Measurements from ENCODE around the gene STOML1. TPM values are rescaled to one million over a fixed set of nuclear protein-coding genes. Genes with fewer than 3 reads are reported as not detected.

STOML1 gene
- total RNA-seq, 1 experiment from 2014 or later = 5.4 TPM

DNA sequence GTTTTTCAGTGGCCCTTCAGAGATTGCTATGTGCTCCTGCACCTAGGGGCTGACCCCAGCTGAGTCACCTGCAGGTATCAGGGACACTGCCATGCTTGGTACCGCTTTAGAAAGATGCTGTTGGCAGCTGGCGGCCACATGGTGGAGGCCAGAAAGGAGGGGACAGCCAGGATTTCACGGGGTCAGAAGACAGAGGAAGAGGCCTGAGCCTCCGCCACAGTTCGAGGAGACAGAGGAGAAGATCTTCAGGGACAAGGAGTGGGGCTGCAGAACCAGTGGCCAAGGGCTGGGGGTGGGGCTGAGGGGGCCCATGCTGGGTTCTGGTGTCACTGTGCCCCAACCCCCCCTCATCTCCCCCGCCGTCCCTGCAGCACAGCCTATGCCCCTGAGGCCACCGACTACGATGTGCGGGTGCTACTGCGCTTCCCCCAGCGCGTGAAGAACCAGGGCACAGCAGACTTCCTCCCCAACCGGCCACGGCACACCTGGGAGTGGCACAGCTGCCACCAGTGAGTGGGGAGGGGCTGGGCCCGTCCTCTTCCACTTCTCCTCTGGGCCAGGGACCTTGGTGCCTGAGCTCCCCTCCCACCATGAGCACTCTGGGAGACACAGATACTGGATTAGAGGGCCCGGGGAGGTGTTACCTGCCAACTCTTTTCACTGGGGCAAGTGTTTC lies 45.9 kb downstream of the STOML1 start (continued):
- TF ChIP-seq ZNF396 (CRISPR knock-in tag; IDR thresholded peaks at IDR 0.05; ENCODE audit: borderline replicate concordance) (no peak), EMX1 (CRISPR knock-in tag; IDR thresholded peaks at IDR 0.05) (no peak), ZNF317 (CRISPR knock-in tag; IDR thresholded peaks at IDR 0.05; ENCODE audit: borderline replicate concordance, low read depth) (no peak)
- TF ChIP-seq, protein P1, sequence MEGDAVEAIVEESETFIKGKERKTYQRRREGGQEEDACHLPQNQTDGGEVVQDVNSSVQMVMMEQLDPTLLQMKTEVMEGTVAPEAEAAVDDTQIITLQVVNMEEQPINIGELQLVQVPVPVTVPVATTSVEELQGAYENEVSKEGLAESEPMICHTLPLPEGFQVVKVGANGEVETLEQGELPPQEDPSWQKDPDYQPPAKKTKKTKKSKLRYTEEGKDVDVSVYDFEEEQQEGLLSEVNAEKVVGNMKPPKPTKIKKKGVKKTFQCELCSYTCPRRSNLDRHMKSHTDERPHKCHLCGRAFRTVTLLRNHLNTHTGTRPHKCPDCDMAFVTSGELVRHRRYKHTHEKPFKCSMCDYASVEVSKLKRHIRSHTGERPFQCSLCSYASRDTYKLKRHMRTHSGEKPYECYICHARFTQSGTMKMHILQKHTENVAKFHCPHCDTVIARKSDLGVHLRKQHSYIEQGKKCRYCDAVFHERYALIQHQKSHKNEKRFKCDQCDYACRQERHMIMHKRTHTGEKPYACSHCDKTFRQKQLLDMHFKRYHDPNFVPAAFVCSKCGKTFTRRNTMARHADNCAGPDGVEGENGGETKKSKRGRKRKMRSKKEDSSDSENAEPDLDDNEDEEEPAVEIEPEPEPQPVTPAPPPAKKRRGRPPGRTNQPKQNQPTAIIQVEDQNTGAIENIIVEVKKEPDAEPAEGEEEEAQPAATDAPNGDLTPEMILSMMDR (IDR thresholded peaks at IDR 0.05) = no peak
- TF ChIP-seq, protein P2, sequence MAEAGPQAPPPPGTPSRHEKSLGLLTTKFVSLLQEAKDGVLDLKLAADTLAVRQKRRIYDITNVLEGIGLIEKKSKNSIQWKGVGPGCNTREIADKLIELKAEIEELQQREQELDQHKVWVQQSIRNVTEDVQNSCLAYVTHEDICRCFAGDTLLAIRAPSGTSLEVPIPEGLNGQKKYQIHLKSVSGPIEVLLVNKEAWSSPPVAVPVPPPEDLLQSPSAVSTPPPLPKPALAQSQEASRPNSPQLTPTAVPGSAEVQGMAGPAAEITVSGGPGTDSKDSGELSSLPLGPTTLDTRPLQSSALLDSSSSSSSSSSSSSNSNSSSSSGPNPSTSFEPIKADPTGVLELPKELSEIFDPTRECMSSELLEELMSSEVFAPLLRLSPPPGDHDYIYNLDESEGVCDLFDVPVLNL (CRISPR knock-in tag; IDR thresholded peaks at IDR 0.05; ENCODE audit: borderline replicate concordance, low read depth) = no peak

DNA sequence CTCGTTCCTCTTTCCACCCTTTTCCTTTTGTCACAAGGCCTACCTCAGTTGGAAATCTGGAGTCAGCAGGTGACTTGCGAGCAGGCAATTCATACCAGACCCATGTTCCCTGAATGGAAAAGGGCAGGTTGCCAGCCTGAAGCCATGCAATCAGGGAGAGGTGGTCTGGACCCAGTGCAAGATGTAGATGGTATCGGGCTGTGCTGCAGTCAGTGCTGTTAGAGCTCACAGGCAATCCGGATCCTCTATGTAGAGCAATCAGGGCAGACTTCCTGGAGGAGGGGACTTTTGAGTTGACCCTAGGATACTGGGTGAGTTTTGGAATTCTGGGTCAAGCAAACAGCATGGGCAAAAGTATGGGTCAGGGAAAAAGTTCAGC lies 47.0 kb downstream of the STOML1 start:
- H3K9me3 Mint-ChIP-seq = no peaks in the 10 kb centered on the region
- POLR2A ChIA-PET = no interaction called here
- CTCF ChIA-PET = interaction anchor here (1.3 kb wide), 1 partner anchor 20 kb away, joined by 5 read pairs; no protein-coding TSS in a partner anchor
- no peak overlapping the region for H3K4me3 Mint-ChIP-seq
- ATAC-seq = no peak
- H3K27ac Mint-ChIP-seq = no peak overlapping the region
- H3K36me3 Mint-ChIP-seq = no peaks in the 10 kb centered on the region
- H3K4me1 Mint-ChIP-seq = no peaks in the 10 kb centered on the region
- TF ChIP-seq, protein P3, sequence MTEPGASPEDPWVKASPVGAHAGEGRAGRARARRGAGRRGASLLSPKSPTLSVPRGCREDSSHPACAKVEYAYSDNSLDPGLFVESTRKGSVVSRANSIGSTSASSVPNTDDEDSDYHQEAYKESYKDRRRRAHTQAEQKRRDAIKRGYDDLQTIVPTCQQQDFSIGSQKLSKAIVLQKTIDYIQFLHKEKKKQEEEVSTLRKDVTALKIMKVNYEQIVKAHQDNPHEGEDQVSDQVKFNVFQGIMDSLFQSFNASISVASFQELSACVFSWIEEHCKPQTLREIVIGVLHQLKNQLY (CRISPR knock-in tag; IDR thresholded peaks at IDR 0.05) = no peak
- TF ChIP-seq, protein P4, sequence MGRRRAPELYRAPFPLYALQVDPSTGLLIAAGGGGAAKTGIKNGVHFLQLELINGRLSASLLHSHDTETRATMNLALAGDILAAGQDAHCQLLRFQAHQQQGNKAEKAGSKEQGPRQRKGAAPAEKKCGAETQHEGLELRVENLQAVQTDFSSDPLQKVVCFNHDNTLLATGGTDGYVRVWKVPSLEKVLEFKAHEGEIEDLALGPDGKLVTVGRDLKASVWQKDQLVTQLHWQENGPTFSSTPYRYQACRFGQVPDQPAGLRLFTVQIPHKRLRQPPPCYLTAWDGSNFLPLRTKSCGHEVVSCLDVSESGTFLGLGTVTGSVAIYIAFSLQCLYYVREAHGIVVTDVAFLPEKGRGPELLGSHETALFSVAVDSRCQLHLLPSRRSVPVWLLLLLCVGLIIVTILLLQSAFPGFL (CRISPR knock-in tag; IDR thresholded peaks at IDR 0.05; ENCODE audit: borderline replicate concordance) = no peak
- no peak for DNase-seq (ENCODE audit: low spot score)
- H3K27me3 Mint-ChIP-seq (ENCODE audit: low read depth) = no peaks in the 10 kb centered on the region

DNA sequence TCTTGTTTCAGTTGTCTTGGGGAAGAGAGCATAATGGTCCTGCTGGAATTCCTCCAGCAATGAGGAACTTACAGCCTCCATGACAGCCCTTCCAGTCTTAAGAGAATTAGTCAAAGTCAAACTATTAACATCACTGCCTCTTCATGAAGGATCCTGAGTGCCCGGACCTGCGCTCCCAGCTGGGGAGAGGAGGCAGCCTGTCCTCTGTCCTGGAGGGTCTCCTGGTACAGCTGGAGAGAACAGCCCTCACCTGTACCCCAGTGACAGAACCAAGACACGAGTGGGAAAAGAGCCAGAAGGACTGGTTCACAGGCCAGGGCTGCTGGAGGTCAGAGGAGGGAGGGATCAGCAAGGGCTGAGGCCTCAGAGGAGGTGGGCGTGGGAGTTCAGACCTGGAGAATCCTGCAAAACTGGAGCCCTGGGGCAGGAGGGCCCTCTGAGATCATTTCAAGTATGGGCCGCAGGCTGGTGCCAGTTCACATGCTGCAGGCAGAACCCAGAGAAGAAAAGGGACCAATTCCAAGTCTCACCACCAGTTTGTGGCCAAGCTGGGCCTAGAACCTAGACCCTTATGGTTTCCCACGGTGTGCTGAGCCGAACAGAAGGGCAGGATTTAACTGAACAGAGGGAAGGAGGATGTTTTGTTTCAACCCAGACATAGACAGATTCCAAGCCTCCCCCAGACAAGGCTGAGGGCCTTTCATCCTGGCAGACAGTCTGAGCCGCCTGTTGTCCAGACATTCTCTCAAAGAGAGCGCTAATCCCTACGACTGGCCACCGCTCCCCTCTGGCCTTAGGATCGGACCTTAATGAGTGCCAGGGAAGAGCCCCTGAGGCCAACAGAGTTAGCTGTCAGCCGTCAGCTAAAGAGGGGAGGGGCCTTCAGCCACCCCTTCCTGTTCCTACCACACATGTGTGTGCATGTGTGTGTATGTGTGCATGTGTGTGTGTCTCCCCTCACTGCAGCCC lies 47.6 kb downstream of the STOML1 start:
- ChIA-PET CTCF (interaction anchor here (1.3 kb wide), 1 partner anchor 20 kb away, joined by 5 read pairs; no protein-coding TSS in a partner anchor), POLR2A (no interaction called here)
- Mint-ChIP-seq H3K9me3 (no peaks in the 10 kb centered on the region), H3K27ac (no peak overlapping the region), H3K27me3 (ENCODE audit: low read depth) (no peaks in the 10 kb centered on the region), H3K36me3 (no peaks in the 10 kb centered on the region), H3K4me3 (no peak overlapping the region), H3K4me1 (no peaks in the 10 kb centered on the region)
- DNase-seq (ENCODE audit: low spot score) = no peak
- ATAC-seq = no peak
- TF ChIP-seq, protein P5, sequence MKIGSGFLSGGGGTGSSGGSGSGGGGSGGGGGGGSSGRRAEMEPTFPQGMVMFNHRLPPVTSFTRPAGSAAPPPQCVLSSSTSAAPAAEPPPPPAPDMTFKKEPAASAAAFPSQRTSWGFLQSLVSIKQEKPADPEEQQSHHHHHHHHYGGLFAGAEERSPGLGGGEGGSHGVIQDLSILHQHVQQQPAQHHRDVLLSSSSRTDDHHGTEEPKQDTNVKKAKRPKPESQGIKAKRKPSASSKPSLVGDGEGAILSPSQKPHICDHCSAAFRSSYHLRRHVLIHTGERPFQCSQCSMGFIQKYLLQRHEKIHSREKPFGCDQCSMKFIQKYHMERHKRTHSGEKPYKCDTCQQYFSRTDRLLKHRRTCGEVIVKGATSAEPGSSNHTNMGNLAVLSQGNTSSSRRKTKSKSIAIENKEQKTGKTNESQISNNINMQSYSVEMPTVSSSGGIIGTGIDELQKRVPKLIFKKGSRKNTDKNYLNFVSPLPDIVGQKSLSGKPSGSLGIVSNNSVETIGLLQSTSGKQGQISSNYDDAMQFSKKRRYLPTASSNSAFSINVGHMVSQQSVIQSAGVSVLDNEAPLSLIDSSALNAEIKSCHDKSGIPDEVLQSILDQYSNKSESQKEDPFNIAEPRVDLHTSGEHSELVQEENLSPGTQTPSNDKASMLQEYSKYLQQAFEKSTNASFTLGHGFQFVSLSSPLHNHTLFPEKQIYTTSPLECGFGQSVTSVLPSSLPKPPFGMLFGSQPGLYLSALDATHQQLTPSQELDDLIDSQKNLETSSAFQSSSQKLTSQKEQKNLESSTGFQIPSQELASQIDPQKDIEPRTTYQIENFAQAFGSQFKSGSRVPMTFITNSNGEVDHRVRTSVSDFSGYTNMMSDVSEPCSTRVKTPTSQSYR (CRISPR knock-in tag; IDR thresholded peaks at IDR 0.05) = no peak
- no peak for TF ChIP-seq ZNF263 (CRISPR knock-in tag; IDR thresholded peaks at IDR 0.05; ENCODE audit: low read depth)
- no peak for TF ChIP-seq NR1H2 (CRISPR knock-in tag; IDR thresholded peaks at IDR 0.05)
- no peak for TF ChIP-seq TEAD1 (CRISPR knock-in tag; IDR thresholded peaks at IDR 0.05)
- no peak for TF ChIP-seq OVOL2 (CRISPR knock-in tag; IDR thresholded peaks at IDR 0.05; ENCODE audit: borderline replicate concordance)
- no peak for TF ChIP-seq RELA (CRISPR knock-in tag; IDR thresholded peaks at IDR 0.05; ENCODE audit: borderline replicate concordance)
- TF ChIP-seq RORB (CRISPR knock-in tag; IDR thresholded peaks at IDR 0.05) = no peak
- TF ChIP-seq, protein P6, sequence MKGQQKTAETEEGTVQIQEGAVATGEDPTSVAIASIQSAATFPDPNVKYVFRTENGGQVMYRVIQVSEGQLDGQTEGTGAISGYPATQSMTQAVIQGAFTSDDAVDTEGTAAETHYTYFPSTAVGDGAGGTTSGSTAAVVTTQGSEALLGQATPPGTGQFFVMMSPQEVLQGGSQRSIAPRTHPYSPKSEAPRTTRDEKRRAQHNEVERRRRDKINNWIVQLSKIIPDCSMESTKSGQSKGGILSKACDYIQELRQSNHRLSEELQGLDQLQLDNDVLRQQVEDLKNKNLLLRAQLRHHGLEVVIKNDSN (CRISPR knock-in tag; IDR thresholded peaks at IDR 0.05) = no peak
- TF ChIP-seq, protein P7, sequence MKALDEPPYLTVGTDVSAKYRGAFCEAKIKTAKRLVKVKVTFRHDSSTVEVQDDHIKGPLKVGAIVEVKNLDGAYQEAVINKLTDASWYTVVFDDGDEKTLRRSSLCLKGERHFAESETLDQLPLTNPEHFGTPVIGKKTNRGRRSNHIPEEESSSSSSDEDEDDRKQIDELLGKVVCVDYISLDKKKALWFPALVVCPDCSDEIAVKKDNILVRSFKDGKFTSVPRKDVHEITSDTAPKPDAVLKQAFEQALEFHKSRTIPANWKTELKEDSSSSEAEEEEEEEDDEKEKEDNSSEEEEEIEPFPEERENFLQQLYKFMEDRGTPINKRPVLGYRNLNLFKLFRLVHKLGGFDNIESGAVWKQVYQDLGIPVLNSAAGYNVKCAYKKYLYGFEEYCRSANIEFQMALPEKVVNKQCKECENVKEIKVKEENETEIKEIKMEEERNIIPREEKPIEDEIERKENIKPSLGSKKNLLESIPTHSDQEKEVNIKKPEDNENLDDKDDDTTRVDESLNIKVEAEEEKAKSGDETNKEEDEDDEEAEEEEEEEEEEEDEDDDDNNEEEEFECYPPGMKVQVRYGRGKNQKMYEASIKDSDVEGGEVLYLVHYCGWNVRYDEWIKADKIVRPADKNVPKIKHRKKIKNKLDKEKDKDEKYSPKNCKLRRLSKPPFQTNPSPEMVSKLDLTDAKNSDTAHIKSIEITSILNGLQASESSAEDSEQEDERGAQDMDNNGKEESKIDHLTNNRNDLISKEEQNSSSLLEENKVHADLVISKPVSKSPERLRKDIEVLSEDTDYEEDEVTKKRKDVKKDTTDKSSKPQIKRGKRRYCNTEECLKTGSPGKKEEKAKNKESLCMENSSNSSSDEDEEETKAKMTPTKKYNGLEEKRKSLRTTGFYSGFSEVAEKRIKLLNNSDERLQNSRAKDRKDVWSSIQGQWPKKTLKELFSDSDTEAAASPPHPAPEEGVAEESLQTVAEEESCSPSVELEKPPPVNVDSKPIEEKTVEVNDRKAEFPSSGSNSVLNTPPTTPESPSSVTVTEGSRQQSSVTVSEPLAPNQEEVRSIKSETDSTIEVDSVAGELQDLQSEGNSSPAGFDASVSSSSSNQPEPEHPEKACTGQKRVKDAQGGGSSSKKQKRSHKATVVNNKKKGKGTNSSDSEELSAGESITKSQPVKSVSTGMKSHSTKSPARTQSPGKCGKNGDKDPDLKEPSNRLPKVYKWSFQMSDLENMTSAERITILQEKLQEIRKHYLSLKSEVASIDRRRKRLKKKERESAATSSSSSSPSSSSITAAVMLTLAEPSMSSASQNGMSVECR (CRISPR knock-in tag; IDR thresholded peaks at IDR 0.05; ENCODE audit: borderline replicate concordance) = no peak

Data from WTC11 (cell line).